ENCODE data around the gene MYL2.
"Not testable (repeated sequence)": the region's sequence is repeated elsewhere in the genome, so short reads cannot be mapped to it uniquely, and the experiment has no call there.

MYL2 gene

DNA sequence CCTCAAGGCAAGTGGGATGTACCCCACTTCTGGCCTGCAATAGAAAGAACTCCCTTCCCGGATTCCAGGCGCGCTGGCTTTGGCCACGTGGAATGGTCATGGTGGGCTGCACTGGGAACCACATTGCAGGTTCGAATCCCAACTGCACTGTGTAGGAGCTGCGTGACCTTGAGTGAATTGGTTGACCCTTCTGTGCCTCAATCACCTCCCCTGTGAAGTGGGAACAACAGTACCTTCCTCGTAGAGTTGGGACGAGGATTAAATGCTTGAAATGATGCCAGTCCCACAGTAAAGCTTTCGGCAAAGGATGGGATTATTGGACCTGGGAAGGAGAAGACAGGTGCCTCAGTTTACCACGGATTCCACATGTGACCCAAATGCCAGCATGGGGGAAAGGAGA is 36.8 kb upstream of the MYL2 start:
- no peaks in the 10 kb centered on the region for H3K36me3 ChIP-seq (ENCODE audit: control insufficient read depth, insufficient read depth, low read length)
- TF ChIP-seq, protein P1, sequence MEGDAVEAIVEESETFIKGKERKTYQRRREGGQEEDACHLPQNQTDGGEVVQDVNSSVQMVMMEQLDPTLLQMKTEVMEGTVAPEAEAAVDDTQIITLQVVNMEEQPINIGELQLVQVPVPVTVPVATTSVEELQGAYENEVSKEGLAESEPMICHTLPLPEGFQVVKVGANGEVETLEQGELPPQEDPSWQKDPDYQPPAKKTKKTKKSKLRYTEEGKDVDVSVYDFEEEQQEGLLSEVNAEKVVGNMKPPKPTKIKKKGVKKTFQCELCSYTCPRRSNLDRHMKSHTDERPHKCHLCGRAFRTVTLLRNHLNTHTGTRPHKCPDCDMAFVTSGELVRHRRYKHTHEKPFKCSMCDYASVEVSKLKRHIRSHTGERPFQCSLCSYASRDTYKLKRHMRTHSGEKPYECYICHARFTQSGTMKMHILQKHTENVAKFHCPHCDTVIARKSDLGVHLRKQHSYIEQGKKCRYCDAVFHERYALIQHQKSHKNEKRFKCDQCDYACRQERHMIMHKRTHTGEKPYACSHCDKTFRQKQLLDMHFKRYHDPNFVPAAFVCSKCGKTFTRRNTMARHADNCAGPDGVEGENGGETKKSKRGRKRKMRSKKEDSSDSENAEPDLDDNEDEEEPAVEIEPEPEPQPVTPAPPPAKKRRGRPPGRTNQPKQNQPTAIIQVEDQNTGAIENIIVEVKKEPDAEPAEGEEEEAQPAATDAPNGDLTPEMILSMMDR (IDR thresholded peaks at IDR 0.05; ENCODE audit: insufficient read depth, low read length, poor library complexity, severe bottlenecking): no peak
- DNase-seq (ENCODE audit: extremely low read depth, insufficient read length): no peak
- no peaks in the 10 kb centered on the region for H3K27me3 ChIP-seq (replicated peaks; ENCODE audit: control insufficient read depth, insufficient read depth, low read length)
- H3K4me3 ChIP-seq (replicated peaks; ENCODE audit: low read depth, low read length): no peak overlapping the region

DNA sequence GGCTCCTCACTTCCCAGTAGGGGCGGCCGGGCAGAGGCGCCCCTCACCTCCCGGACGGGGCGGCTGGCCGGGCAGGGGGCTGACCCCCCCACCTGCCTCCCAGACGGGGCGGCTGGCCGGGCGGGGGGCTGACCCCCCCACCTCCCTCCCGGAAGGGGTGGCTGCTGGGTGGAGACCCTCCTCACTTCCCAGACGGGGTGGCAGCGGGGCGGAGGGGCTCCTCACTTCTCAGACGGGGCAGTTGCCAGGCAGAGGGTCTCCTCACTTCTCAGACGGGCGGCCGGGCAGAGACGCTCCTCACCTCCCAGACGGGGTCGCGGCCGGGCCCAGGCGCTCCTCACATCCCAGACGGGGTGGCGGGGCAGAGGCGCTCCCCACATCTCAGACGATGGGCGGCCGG is 30.5 kb upstream of the MYL2 start:
- H3K27me3 ChIP-seq (replicated peaks; ENCODE audit: control insufficient read depth, insufficient read depth, low read length); H3K4me3 ChIP-seq (replicated peaks; ENCODE audit: low read depth, low read length); DNase-seq (ENCODE audit: extremely low read depth, insufficient read length); H3K36me3 ChIP-seq (ENCODE audit: control insufficient read depth, insufficient read depth, low read length): not testable (repeated sequence)

DNA sequence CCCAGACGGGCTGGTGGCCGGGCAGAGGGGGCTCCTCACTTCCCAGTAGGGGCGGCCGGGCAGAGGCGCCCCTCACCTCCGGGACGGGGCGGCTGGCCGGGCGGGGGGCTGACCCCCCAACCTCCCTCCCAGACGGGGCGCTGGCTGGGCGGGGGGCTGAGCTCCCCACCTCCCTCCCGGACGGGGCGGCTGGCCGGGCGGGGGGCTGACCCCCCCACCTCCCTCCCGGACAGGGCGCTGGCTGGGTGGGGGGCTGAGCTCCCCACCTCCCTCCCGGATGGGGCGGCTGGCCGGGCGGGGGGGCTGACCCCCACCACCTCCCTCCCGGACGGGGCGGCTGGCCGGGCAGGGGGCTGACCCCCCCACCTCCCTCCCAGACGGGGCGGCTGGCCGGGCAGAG is 30.1 kb upstream of the MYL2 start:
- not testable (repeated sequence) for H3K36me3 ChIP-seq (ENCODE audit: control insufficient read depth, insufficient read depth, low read length); H3K27me3 ChIP-seq (replicated peaks; ENCODE audit: control insufficient read depth, insufficient read depth, low read length); H3K4me3 ChIP-seq (replicated peaks; ENCODE audit: low read depth, low read length); DNase-seq (ENCODE audit: extremely low read depth, insufficient read length)

DNA sequence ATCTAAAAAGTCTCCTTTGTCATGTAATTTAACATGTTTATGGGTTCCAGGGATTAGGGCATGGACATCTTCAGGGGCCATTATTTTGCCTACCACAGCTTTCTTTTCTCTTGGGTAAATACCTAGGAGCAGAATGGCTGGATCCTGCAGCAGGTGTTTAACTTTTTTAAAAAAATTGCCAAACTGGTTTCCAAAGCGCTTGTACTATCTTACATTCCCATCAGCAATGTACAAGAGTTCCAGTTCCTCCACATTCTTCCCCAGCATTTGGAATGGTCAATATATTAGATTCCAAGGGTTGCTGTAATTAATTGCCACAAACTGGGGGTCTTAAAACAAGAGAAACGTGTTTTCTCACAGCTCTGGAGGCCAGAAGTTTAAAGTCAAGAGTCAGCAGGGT is 27.7 kb upstream of the MYL2 start:
- no peak for DNase-seq (ENCODE audit: extremely low read depth, insufficient read length)
- TF ChIP-seq, protein P1 (IDR thresholded peaks at IDR 0.05; ENCODE audit: insufficient read depth, low read length, poor library complexity, severe bottlenecking): no peak
- no peaks in the 10 kb centered on the region for H3K36me3 ChIP-seq (ENCODE audit: control insufficient read depth, insufficient read depth, low read length)
- H3K27me3 ChIP-seq (replicated peaks; ENCODE audit: control insufficient read depth, insufficient read depth, low read length): no peaks in the 10 kb centered on the region
- no peak overlapping the region for H3K4me3 ChIP-seq (replicated peaks; ENCODE audit: low read depth, low read length)

DNA sequence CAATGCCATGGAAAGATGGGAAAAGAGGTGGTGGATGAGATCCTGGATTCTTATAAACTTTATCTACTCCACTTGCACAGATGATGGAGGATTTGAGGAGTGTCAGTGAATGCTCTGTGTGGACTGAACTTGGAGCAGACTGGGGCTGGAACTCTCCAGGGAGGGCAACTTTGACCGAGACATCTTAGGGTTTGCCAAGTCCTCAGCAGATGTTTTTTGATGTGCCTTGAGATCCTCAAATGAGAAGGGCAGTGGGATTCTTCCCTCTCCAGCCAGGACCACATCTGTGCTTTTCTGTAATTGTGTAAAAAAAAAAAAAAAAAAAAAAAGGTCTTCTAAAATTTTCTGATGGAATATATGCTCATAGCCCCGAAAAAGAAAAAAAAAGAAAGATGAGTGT is 23.0 kb upstream of the MYL2 start:
- DNase-seq (ENCODE audit: extremely low read depth, insufficient read length): no peak
- H3K4me3 ChIP-seq (replicated peaks; ENCODE audit: low read depth, low read length): no peak overlapping the region
- H3K36me3 ChIP-seq (ENCODE audit: control insufficient read depth, insufficient read depth, low read length): no peaks in the 10 kb centered on the region
- TF ChIP-seq, protein P1 (IDR thresholded peaks at IDR 0.05; ENCODE audit: insufficient read depth, low read length, poor library complexity, severe bottlenecking): no peak
- no peaks in the 10 kb centered on the region for H3K27me3 ChIP-seq (replicated peaks; ENCODE audit: control insufficient read depth, insufficient read depth, low read length)

DNA sequence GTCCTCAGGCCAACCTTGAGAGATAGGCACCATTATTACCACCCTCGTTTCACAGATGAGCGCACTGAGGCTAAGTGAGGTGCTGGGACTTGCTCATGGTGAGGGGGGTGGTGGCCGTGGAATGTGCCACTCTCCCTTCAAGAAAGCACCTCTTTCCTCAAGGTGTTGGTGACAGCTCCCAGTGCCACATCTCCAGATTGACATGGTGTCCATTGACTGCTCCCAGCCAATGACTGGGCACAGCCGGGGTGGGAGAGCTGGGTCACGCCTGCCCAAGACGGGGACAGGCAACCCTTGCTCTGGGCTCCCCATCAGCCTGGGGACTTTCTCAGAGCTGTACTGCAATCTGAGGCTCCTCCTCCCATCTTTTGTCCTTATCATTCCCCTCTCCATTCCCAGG is 21.0 kb upstream of the MYL2 start:
- no peaks in the 10 kb centered on the region for H3K36me3 ChIP-seq (ENCODE audit: control insufficient read depth, insufficient read depth, low read length)
- TF ChIP-seq, protein P1 (IDR thresholded peaks at IDR 0.05; ENCODE audit: insufficient read depth, low read length, poor library complexity, severe bottlenecking): no peak
- no peak overlapping the region for H3K4me3 ChIP-seq (replicated peaks; ENCODE audit: low read depth, low read length)
- DNase-seq (ENCODE audit: extremely low read depth, insufficient read length): no peak
- no peaks in the 10 kb centered on the region for H3K27me3 ChIP-seq (replicated peaks; ENCODE audit: control insufficient read depth, insufficient read depth, low read length)

DNA sequence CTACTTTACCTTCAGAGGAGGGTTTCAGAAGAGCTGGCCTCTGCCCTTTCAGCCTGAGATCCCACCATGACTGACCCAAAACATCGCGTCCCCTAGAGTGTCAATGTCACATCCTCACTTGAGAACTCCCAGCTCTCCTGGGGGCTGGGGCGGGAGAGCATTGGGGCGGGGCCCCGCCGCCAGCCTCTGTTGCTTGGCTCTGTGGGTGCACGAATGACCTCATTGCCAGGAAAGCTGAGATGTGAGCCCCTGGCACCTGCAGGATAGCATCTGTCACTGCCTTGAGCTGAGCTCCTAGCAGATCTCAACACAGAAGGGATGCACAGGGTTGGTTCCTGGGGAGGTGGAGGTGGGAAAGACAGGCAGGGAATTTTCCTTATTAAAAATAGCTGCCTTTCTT is 20.6 kb upstream of the MYL2 start:
- Histone ChIP-seq H3K27me3 (replicated peaks; ENCODE audit: control insufficient read depth, insufficient read depth, low read length) (no peaks in the 10 kb centered on the region), H3K4me3 (replicated peaks; ENCODE audit: low read depth, low read length) (no peak overlapping the region), H3K36me3 (ENCODE audit: control insufficient read depth, insufficient read depth, low read length) (no peaks in the 10 kb centered on the region)
- DNase-seq (ENCODE audit: extremely low read depth, insufficient read length): no peak
- TF ChIP-seq, protein P1 (IDR thresholded peaks at IDR 0.05; ENCODE audit: insufficient read depth, low read length, poor library complexity, severe bottlenecking): no peak
